PFSK-1 (cell line): Measurements from ENCODE around the gene CYP2B6.

ENCODE experiments used
- POLR2AphosphoS5 ChIP-seq: IDR thresholded peaks from 2 replicates; pipeline ENCODE4 v1.6.1; 2012; ENCODE audit warnings: low read depth, mild to moderate bottlenecking, control low read depth, low read length, moderate library complexity
- TF ChIP-seq, protein P1 (sequence below), 2 experiments: IDR thresholded peaks; 2 replicates each; pipeline versions ENCODE4 v1.6.1 to v1.8.0; 2011 to 2012; ENCODE audit warnings: low read depth in 2 of 2, low read length in 2 of 2, control low read depth in 1 of 2, inconsistent platforms in 1 of 2, mild to moderate bottlenecking in 1 of 2, moderate library complexity in 1 of 2; ENCODE audit not compliant: insufficient read depth in 1 of 2

DNA sequence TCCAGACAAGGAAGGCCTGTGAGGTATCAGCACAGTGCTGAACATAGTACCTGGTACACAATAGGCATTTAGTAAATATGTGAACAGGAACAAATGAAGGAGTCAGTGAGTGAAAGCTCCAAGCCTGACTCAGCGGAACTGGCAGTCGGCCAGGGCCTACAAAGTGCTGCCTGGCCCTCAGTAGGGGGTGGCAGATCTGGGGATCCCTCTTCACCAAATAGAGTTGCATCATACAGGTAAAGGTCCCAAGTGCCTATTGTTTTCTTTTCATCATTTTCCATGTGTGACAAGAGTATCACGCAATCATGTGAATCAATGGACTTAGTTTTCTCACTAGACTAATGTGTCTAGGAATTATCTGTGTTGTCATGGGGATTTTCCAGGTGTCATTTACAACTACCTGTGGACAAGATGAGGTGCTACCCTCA, 9.2 kb downstream of the CYP2B6 start:
- TF ChIP-seq, protein P1, sequence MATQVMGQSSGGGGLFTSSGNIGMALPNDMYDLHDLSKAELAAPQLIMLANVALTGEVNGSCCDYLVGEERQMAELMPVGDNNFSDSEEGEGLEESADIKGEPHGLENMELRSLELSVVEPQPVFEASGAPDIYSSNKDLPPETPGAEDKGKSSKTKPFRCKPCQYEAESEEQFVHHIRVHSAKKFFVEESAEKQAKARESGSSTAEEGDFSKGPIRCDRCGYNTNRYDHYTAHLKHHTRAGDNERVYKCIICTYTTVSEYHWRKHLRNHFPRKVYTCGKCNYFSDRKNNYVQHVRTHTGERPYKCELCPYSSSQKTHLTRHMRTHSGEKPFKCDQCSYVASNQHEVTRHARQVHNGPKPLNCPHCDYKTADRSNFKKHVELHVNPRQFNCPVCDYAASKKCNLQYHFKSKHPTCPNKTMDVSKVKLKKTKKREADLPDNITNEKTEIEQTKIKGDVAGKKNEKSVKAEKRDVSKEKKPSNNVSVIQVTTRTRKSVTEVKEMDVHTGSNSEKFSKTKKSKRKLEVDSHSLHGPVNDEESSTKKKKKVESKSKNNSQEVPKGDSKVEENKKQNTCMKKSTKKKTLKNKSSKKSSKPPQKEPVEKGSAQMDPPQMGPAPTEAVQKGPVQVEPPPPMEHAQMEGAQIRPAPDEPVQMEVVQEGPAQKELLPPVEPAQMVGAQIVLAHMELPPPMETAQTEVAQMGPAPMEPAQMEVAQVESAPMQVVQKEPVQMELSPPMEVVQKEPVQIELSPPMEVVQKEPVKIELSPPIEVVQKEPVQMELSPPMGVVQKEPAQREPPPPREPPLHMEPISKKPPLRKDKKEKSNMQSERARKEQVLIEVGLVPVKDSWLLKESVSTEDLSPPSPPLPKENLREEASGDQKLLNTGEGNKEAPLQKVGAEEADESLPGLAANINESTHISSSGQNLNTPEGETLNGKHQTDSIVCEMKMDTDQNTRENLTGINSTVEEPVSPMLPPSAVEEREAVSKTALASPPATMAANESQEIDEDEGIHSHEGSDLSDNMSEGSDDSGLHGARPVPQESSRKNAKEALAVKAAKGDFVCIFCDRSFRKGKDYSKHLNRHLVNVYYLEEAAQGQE (IDR thresholded peaks at IDR 0.05; ENCODE audit: insufficient read depth in 1 of 2, low read depth in 2 of 2, low read length in 2 of 2) = no peak
- TF ChIP-seq POLR2AphosphoS5 = no peak
